HG03060 (cell line): ENCODE data around the gene SNX22.
"Not testable (repeated sequence)": the region's sequence is repeated elsewhere in the genome, so short reads cannot be mapped to it uniquely, and the experiment has no call there.

Source experiments
- ATAC-seq: cut with Tn5 transposase; IDR thresholded peaks from one replicate; pipeline ENCODE4 v1.9.1; 2021; ENCODE audit warnings: low read depth, moderate number of reproducible peaks; ENCODE audit not compliant: unreplicated experiment

SNX22 gene

DNA sequence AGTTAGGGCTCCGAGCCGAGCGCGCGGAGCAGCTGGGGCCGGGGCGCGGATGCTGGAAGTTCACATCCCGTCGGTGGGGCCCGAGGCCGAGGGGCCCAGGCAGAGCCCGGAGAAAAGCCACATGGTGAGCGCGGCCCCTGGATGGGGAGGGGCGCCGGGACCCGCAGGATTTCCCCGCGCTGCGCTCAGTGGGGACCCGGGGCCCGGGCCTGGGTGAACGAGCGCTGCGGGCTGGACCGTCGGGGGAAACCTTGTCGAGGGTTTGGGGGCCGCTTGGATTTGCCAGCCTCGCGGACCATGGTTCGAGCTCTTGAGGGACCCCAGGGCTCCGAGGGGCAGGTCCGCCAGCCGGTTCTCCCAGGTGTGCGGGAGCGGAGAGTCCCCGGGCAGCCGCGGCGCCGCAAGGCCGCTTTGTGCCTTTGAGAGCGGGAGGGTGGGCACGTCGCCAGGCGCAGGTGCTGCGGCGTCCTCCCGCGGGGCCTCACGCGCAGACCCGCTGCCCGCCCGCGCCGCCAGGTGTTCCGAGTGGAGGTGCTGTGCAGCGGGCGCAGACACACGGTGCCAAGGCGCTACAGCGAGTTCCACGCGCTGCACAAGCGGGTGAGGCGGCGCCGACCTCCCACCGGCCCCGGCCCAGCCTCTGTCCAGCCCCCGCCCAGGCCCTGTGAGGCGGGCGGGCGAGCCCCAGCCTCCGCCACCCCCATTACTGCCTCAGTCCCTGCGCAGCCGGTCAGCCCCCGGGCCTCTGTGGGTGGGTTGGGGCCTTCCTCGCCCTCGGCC is at the start of gene SNX22:
Gene SNX22, plus strand, starts transcription at position 5 of the 780 bp plus-strand sequence. Its CDS starts 45 bp downstream, at position 50.
- ATAC-seq: no peak

DNA sequence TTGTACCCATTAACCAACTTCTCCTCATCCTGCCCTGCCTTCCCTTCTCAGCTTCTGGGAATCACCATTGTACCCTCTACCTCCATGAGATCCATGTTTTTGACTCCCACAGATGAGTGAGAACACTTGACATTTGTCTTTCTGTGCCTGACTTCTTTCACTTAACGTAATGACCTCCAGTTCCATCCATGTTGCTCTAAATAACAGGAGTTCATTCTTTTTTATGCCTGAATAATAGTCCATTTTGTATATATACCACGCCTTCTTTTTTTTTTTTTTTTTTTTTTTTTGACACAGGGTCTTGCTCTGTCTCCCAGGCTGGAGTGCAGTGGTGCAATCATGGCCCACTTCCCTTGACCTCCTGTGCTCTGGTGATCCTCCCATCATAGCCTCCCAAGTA is 49.0 kb upstream of the SNX22 start:
- no peak for ATAC-seq

DNA sequence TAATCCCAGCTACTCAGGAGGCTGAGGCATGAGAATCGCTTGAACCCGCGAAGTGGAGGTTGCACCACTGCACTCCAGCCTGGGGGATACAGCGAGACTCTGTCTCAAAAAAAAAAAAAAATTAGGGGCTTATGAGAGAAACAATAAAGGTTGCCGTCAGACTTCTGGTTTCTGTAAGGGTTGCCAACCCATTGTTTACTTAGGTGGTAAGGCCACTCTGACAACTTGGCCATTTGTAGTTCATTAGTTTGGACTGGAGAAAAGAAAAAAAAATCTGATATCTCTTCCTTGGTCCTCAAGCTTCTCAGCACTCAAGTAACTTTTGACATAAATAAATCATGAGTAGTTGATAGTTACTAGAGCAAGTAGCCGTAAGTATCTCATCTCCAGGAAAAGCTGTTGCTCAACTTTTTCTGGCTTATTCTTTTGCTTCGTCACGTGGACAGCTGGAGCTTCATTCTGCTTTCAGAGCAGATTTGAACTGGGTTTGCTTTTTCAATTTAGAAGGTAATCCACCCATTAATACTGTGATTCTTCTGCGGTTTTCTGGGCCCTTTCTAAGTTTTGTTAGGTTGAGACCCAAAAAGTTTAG is 46.3 kb upstream of the SNX22 start:
- no peak for ATAC-seq

DNA sequence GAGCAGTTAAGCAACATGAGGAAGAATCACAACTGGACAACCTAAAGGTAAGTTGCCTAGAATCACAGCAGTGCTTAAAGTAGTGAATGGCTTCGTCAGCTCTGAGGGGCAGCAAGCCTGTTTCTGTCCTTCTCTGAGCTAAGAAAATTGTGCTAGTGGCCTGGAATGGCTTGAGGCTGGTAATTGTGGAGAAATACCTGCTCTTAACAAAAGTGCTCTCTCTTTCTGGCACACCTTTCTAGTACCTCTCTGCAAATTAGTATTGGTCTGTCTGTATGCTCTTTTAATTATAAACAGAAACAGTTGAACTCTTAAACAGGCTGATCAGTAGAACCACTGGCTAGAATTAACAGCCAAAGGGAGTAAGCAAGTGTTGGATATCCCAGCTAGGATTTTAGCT is 44.2 kb upstream of the SNX22 start:
- no peak for ATAC-seq

DNA sequence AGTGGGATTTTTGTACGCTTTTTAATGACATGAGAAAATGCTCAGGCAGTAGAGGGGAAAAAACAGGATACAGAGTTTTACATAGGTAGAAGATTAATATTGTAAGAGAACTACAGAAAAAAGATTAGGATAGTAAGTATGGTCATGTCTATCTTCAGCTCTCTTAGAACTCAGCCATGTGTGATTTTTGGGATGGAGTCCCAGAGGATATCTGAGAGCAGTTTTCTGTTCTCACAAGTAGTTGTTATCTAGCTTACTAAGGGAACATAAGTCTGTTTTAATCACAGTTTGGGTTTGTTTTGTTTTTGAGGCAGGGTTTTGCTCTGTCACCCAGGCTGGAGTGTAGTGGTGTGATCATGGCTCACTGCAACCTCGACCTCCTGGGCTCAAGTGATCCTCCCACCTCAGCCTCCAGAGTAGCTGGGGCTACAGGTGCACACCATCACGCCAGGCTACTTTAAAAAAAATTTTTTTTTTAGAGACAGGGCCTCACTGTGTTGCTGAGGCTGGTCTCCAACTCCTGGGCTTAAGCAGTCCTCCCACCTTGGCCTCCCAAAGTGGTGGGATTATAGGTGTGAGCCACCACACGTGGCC is 41.3 kb upstream of the SNX22 start:
- ATAC-seq: not testable (repeated sequence)

DNA sequence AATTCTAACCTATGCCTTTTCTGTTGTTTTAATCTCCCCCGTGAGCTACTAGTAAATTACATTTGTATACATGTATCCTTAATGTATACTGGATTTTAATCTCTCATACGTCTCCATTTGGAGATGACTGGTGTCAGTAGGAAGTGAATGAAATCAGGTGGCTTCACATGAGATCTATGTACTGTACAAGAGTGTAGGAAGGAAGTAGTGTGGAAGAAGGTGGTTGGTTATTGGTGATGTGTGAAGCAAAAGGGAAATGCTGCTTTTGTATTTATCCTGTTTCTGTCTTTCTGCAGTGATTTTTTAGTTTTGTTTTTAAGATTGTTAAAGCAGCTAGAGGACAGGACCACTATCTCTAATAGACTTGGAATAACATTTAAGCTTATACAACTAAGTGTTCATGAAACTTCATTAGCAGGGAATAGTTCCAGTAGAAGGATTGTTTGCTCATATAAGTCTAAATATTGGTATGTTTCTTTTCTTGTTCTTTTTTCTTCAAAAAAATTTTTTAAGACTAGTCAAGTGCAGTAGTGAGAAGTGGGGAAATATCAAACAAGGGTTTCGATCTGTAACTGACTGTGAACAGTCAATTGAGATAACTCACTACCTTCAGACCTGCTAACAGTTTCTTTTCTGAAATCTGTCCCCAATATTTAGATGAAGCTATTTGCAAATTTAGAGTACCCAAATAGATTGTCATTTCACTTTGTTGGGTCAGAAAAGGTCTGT is 40.4 kb upstream of the SNX22 start:
- no peak for ATAC-seq

DNA sequence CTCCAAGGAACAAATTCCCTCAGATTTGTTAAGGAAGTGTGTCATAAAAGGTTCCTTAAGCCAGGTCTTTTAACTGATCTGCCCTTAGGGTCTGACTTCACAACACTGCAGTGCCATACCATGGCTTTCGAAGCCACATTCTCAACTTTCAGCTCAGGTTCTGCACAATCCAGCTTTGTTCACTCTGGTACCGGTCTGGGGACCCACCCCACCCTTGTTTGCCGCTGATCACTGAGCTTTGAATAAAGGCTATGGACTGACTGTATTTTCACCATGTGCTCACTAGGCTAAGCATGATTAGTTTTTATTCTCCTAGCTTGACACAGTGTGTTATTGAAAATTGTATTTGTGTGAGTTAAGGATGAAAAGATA is 39.9 kb upstream of the SNX22 start:
- ATAC-seq: no peak

DNA sequence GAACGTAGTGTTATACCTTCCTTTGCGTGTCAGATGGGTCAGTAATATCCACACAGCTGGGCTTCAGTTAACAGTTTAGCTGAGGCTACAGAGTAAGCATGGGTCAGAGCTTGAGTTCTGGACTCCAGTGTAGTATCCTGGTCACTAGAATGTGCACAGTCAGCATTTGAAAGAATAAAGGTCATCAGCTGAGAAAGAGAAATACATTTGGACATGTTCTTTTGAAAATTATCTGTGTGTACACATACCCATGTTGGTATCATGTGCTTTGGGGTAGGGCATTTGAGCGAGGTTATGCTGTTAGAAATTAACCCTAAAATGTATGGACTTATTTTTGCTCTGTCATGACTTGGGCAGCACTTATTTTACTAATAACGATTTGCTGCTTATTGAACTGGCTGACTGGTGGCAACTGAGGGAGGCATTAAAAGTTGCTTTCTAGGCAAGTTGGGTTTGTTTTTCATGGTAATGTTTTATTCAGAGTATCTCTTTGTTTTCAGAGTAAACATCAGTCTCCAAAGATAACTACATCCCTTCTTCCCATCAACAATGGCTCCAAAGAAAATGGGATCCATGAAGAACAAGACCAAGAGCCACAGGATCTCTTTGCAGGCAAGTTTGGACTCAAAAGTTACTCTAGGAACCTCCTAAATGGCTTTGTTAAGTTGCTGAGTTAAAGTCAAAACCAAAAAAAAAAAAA is 39.3 kb upstream of the SNX22 start:
- no peak for ATAC-seq

DNA sequence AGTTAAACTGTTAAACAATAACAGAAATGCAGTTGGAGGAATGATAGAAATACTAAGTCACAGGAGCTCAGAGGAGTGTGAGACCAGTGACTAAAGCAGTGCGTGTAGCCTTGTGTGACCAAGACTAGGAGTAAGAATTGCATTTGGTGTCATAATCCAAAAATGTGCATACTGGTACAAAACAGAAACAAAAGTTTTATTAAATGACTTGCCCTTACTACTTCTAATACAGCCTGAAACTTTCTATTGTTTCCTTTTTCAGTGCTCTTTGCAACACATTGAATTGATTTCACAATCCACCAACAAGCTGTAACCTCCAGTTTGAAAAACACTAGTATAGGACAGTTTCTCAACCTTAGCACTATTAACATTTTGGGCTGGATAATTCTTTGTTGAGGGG is 38.6 kb upstream of the SNX22 start:
- no peak for ATAC-seq

DNA sequence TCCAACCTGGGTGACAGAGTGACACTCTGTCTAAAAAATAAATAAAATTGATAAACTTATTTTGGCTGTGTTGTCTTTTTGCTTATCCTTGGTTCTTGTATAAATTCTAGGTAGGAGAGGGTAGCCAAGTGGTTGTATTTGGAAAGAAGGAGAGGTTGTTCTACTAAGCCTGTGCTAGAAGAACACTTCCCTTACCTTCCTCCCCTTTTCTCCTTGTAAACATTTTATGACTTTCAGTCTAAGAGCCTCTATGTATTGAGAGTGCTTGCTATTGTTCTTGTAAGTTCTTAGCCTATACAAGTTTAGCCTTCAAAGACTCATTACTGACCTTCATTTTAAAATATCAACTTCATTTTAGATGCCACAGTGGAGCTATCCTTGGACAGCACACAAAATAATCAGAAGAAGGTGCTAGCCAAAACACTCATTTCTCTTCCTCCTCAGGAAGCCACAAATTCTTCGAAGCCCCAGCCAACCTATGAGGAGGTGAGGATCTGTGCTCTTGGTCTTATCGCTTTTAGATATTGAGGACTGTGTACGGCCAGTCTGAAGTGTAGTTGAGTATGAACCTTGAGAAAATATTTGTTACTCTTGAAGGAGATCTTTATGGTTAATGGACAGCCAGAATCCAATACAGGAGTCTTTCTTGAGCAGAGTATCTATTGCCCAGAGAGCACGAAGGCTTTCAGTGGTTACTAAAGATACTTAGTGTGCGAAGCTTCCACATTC is 33.6 kb upstream of the SNX22 start:
- no peak for ATAC-seq

DNA sequence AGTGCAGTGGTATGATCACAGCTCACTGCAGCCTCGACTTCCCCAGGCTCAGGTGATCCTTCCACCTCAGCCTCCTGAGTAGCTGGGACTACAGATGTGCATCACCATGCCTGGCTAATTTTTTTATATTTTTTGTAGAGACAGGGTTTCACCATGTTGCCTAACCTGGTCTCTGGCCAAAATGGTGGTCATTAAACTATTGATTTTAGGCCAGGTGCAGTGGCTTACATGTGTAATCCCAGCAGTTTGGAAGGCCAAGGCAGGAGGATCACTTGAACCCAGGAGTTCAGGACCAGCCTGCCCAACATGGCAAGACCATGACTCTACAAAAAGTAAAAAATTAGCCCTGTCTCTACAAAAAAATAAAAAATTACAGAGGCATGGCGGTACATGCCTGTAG is 31.2 kb upstream of the SNX22 start:
- ATAC-seq: not testable (repeated sequence)

DNA sequence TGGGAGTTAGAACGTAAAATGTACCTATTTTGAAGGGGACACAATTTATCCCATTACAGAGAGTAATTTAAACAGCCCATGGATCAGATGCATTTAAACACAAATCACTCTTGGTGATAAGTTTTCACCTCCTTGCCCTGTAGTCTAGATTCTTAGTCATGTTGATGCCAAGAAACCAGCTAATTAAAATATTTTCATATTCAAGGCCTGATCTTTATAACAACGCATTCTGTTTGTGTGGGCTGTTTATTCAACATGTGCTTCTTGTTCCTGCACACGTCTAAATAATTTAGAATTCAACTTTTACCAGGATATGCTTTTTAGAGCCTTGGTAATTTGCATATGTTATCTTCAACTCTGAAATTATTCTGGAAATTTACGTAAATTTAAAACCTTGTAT is 29.9 kb upstream of the SNX22 start:
- no peak for ATAC-seq

DNA sequence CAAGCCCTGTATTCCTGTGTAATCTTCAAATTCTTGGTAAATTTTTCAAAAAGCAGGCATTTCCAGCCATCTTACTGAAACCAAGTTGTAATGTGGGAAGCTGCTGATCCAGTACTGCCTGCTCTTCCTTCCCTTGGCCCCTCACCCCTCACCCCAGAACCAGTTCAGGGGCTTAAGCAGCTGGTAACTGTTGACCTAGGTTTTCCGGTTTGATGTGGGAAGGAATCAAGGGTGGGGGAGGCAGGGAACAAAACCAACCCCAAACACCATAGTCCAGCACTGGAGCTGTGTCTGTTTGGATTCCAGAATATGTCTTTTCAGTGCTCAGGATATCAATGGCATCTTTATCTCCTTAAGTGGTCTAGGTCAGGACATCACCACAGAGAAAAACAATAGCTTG is 29.1 kb upstream of the SNX22 start:
- ATAC-seq: no peak

DNA sequence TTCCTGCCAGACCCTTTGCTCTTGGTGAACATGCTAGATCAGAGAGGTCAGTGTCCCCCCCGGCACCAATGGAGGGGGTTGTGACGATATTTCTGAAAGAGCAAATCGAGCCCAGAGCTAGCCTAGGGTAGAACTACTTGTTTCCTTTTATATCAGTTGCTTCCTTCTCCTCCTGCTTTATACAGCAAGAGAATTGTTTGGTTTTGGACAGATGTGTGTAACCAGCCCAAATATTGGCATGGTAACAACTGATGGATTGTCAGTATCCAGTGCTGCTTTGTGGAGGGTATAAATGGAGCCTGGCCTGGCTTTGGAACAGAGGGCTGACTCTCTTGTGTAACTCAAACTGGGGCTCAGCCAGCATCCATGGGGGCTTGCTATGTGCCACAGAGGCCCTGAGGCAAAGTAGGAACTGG is 28.6 kb upstream of the SNX22 start:
- ATAC-seq: no peak

DNA sequence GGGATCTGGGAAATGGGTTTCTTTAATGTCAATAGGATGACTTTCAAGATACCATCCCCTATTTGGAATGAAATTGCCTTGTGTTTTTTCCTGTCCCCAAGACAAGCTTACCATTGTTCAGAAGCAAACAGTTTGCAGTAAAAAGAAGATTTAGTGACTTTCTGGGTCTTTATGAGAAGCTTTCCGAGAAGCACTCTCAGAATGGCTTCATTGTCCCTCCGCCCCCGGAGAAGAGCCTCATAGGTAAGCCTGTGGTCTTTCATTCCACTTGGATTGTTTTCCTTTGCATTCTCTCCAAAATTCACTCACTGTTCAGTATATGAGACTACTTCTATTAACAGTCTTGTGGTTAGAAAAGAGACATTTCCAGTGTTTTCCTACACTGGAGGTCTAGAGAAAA is 25.6 kb upstream of the SNX22 start:
- no peak for ATAC-seq

DNA sequence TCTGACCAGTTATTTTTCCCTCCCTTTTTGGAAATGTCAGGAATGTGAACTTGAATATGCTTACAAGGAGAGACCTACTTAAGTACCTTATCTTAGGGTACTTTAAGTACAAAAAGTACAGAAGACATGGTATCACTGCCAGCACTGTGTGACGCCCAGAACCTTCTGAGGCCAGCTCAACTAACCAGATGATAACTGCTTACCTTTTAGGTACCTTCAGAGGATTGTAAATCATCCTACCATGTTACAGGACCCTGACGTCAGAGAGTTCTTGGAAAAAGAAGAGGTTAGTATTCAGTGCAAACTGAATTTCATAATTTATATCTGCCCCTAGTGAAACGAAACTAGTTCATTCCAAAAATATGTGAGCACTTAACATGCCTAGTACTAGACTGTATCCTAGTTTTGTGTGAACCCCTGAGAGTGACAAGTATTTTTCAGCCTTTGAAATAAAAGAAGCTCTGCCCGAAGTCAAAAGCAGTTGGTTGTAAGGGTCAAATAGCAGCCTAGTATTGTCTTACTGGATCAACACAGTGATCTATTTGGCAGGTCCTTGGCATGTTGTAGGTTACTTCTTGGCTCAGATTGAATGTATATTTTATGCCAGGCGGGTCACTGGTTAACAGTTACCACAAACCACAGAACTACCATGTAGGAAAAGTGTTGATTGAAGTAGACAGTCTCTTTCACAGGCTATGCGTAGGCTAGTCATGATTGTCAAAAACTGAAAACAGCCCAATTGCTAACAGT is 23.8 kb upstream of the SNX22 start:
- no peak for ATAC-seq

DNA sequence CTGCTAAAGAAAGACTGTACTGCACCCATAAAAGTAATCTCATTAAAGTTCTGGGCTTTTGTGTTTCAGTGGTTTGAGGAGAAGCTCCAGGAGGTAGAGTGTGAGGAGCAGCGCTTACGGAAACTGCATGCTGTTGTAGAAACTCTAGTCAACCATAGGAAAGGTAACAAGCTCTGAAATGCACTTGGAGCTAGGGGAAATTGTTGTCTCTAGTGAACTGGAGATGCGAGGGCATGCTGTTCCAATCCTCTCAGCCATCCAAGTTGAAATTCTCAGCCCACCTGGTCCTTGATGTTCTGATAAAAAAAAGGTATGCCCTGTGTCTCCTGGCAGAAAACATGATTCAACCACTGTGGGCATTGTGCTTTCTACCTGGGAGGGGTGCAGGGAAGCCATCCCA is 21.4 kb upstream of the SNX22 start:
- ATAC-seq: no peak

DNA sequence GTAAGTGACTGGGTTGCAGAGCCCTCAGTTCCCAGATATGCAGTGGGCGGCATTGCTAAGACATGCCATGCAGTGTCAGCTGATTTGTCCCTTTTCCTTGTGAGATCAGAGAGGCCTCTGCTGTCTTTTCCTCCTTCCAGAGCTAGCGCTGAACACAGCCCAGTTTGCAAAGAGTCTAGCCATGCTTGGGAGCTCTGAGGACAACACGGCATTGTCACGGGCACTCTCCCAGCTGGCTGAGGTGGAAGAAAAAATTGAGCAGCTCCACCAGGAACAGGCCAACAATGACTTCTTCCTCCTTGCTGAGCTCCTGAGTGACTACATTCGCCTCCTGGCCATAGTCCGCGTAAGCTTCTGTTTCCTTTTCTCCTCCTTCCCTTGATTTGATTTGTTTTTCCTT is 20.0 kb upstream of the SNX22 start:
- no peak for ATAC-seq

DNA sequence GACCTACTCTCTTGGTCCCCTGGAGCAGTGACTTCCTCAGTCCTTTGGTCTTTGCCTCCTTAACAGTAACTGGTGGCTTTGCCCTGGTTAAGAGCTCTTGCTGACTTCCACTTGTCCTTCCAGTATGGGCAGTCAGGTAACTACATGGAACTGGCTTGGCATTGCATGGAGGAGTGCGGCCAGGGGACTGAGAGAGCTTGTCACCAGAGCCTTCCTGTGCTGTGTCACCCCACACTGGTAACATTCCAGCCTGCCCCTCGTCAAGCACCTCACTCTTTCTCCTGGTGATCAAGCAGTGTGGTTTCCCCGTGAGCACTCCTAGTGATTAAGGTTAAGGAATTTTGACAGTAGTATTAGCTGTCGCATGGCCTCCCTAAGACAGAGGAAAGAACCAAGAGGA is 19.3 kb upstream of the SNX22 start:
- ATAC-seq: no peak
